ENCODE results near the gene SNCAIP.

SNCAIP gene

GRCh38 chr5:122311961-122312590 lies at the start of gene SNCAIP:
Gene SNCAIP (plus strand): TSS chr5:122312237. CDS start chr5:122391135, 78,898 bp downstream.
- no peak for DNase-seq (ENCODE audit: low read depth in 3 of 3)

GRCh38 chr5:122263352-122264030 lies 48.5 kb upstream of the SNCAIP start:
- DNase-seq (ENCODE audit: low read depth in 3 of 3), result no peak

- no peak for DNase-seq (ENCODE audit: low read depth in 3 of 3)
These were observed 47.4 kb upstream of the SNCAIP start for GRCh38 chr5:122264610-122265009.

- DNase-seq (ENCODE audit: low read depth in 3 of 3), result no peak
These were observed 44.9 kb upstream of the SNCAIP start for GRCh38 chr5:122267185-122267584.

GRCh38 chr5:122273696-122274095 lies 38.3 kb upstream of the SNCAIP start:
- DNase-seq (ENCODE audit: low read depth in 3 of 3), result no peak

DNA sequence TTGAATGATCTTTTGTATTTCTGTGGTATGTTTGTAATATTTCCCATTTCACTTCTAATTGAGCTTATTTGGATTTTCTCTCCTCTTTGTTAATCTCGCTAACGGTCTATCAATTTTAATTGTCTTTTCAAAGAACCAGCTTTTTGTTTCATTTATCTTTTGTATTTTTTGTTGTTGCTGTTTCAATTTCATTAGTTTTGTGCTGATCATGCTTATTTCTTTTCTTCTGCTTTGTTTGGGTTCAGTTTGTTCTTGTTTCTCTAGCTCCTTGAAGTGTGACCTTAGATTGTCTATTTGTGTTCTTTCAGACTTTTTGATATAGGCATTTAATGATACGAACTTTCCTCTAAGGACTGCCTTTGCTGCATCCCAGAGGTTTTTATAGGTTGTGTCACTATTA lies 28.4 kb upstream of the SNCAIP start:
- no peak for DNase-seq (ENCODE audit: low read depth in 3 of 3)

DNA sequence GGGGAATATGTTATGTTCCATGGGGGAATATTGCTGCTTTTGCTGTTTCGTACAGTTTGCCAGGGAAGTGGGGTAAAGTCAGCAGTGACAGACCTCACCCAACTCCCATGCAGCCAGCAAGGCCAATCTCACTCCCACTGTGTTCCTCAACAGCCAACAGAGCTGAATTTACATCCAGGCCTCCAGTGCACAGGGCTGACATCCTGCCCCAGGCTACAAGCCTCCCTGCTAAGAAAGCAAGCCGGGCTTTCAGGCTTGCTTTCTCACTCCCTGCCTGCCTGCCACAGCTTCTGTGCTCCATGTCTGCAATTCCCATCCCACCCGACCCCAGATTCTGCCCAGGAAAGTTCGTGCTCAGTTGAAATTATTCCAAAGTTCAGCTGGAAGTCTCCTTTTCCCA lies 25.5 kb upstream of the SNCAIP start:
- DNase-seq (ENCODE audit: low read depth in 3 of 3), result no peak

DNA sequence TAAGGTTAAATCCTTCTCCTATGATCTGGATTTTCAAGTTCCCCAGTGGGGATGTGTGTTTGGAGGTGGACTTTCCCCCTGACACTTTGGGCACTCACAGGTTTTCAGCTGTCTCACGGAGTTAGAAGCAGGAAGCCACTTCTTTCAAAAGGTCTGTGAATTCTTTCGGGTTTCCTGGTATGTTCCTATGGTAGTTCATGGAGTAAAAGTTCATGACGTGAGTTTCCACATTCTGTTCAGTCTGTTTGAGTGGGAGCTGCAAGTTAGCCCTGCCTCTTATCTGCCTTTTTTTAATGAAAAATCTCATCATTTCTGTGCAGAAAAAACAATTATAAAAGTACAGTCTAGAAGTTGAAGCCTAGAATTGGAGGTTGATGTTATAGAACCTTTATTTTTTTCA lies 24.9 kb upstream of the SNCAIP start:
- no peak for DNase-seq (ENCODE audit: low read depth in 3 of 3)

DNA sequence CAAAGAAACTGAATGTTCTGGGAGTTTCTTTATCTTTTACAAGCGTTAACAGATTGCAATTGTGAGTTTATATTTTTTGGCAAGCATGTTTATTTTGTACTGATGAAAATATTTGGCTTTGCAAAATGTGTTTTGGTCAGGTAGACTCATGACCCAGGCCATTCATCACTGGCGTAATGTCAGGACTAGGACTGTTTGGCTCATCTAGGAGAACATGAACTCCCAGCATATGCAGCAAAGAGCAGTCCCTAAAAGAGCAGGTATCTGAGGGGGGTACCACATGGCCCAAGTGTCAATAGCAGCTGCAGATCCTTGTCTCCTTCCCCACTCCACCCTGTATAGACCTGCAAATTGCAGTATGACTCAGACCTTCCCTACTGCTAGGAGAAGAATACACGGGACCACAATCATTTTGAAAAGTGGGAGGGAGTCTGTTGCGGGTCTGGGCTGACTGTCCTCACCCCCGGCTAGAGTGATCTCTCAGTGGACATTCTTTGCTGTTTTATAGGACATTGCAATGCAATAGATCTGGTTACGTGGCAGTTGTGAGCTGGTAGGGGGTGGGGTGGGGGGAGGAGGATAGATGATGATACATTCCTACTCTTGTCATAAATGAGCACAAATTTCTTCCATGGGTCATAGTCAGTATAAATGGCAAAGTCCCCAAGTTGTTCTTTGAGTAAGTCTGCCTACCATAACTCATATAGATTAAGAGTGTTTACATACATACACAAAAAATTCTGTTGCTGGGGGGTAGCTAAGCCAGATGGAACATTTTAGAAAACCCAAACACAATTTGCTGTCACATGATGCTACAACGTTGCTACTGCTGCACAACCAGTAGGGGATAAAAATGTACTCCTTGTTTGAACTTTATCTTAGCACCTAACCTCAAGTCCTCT lies 20.8 kb upstream of the SNCAIP start:
- DNase-seq (ENCODE audit: low read depth in 3 of 3), result no peak

- no peak for DNase-seq (ENCODE audit: low read depth in 3 of 3)
These were observed 19.7 kb upstream of the SNCAIP start for GRCh38 chr5:122292332-122292731.

GRCh38 chr5:122295138-122295537 lies 16.9 kb upstream of the SNCAIP start:
- no peak for DNase-seq (ENCODE audit: low read depth in 3 of 3)

DNA sequence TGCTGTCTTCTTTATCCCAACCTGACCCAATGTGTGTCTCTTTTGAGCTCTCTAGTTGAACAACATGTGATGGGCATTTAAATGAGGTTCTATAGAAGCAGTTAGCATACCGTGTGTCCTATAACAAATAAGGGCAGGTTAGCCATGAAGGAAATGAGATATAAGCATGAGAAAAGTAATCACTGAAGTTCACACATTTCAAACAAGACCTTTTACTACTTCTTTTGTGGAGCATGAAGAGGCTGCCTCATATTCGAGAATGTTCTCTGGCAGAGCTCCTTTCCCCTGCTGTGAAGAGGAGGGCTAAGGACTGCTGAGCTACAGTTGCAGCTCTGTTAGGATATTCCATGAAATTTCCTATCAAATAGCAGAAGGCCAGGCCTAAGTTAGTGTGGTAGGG lies 15.2 kb upstream of the SNCAIP start:
- no peak for DNase-seq (ENCODE audit: low read depth in 3 of 3)

DNA sequence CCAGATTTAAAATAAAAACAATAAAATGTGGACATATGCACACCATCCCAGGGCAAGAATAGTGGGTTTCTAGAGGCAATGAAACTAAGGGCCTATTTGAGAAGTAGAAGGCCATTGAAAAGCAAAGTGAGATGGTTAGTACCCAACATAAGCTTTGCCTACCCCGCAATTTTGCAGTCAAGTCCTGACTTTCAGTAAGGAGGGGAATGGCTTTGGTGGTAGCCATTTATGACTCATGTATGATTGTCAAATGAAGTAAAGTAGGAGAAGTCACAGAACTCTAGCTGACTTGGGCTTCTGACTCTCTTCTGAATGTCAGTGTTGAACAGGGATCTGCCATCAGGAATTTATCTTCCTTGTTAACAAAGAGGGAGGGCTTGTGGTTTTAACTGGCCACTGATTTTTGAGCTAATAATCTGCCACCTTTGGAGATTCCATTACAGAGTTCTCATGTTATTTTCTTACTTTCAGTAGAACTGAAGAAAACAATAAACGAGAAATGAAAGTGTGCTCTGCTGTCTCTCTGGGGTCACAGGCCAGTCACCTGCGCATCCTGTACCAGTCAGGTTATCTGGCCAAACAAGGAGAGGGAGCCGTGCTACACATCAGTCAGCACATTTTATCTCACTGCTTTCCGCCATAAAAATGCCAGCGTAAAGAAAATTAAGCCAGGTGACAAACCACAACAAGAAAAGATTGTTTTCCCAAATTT lies 14.3 kb upstream of the SNCAIP start:
- no peak for DNase-seq (ENCODE audit: low read depth in 3 of 3)

GRCh38 chr5:122300374-122300773 lies 11.7 kb upstream of the SNCAIP start:
- no peak for DNase-seq (ENCODE audit: low read depth in 3 of 3)

- DNase-seq (ENCODE audit: low read depth in 3 of 3), result no peak
These were observed 11.0 kb upstream of the SNCAIP start for GRCh38 chr5:122301016-122301415.

- DNase-seq (ENCODE audit: low read depth in 3 of 3), result no peak
These were observed 7.4 kb upstream of the SNCAIP start for GRCh38 chr5:122304471-122305215.

DNA sequence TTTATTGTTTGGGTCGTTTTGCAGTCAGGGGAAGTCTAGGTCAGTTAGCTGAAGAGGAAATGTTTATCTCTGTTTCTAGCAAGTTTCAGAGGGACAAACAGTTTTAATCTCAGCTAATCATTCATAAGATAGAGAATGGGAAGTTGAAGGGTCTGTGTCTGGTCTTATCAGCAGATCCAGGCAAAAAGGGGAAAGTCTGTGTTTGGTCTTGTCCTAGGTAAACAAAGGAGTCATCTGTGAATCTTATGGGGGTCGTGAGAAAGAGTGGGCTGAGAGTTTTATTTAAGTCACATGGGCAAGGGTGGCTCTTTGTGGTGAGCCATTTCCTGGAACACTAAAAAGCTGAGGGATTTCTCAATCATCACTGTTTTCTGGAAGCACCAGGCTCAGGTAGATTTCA lies 5.6 kb upstream of the SNCAIP start:
- no peak for DNase-seq (ENCODE audit: low read depth in 3 of 3)

- DNase-seq (ENCODE audit: low read depth in 3 of 3), result no peak
These were observed 1.1 kb upstream of the SNCAIP start for GRCh38 chr5:122310889-122311288.

GRCh38 chr5:122311497-122311960 lies 508 bp upstream of the SNCAIP start:
- DNase-seq (ENCODE audit: low read depth in 3 of 3), result no peak

- DNase-seq (ENCODE audit: low read depth in 3 of 3), result no peak
These were observed 762 bp downstream of the SNCAIP start for GRCh38 chr5:122312591-122313406.

Measured in stimulated activated CD4-positive, alpha-beta T cell treated with anti-CD3 and anti-CD28 coated beads, TNF-alpha, amount 100 ng/mL, for 4 hours (primary cell).